ENCODE results near the gene ITGA11. TPM values are rescaled to one million over a fixed set of nuclear protein-coding genes. Genes with fewer than 3 reads are reported as not detected.

The ITGA11 gene
- total and polyA plus RNA-seq, 8 donors: 0.19 to 4.1 (median 0.66) TPM

GRCh38 chr15:68345481-68345880, 86.5 kb downstream of the ITGA11 start:
- H3K36me3 ChIP-seq: no peaks in the 10 kb centered on the region
- H3K27me3 ChIP-seq: no peaks in the 10 kb centered on the region
- no peak for DNase-seq
- H3K9me3 ChIP-seq: no peaks in the 10 kb centered on the region
- intact Hi-C loops (cut with DNase I): no loop called here
- H3K4me1 ChIP-seq: peaks cover 0 to 3% (median 0%) of the 10 kb centered on the region in 3 donors
- ATAC-seq: no peak
- WGBS, 2 donors: 74 to 79% methylated on average over 5 of the region's 5 CpGs
- no peak overlapping the region for H3K4me3 ChIP-seq
- H3K27ac ChIP-seq: no peak overlapping the region
- TF ChIP-seq CTCF (IDR thresholded peaks at IDR 0.05): no peak
- FAIRE-seq: no peak

- TF ChIP-seq CTCF (IDR thresholded peaks at IDR 0.05): no peak
- Histone ChIP-seq H3K27ac (no peak overlapping the region), H3K4me3 (no peak overlapping the region), H3K36me3 (no peaks in the 10 kb centered on the region), H3K9me3 (no peaks in the 10 kb centered on the region), H3K4me1 (peaks cover 0 to 3% (median 0%) of the 10 kb centered on the region in 3 donors), H3K27me3 (no peaks in the 10 kb centered on the region)
- WGBS, 2 donors: 85 to 96% methylated on average over 7 of the region's 7 CpGs
- intact Hi-C loops (cut with DNase I): no loop called here
- no peak for DNase-seq
- ATAC-seq: no peak
- no peak for FAIRE-seq
Measured at GRCh38 chr15:68344600-68344999, 87.4 kb downstream of the ITGA11 start.

GRCh38 chr15:68343579-68344225, 88.3 kb downstream of the ITGA11 start:
- intact Hi-C loops (cut with DNase I): no loop called here
- Histone ChIP-seq H3K4me1 (peaks cover 0 to 3% (median 0%) of the 10 kb centered on the region in 3 donors), H3K27ac (no peak overlapping the region), H3K27me3 (no peaks in the 10 kb centered on the region), H3K9me3 (no peaks in the 10 kb centered on the region), H3K36me3 (no peaks in the 10 kb centered on the region), H3K4me3 (no peak overlapping the region)
- FAIRE-seq (no peak), ATAC-seq (no peak), DNase-seq (no peak)
- no peak for TF ChIP-seq CTCF (IDR thresholded peaks at IDR 0.05)
- 81 to 86% methylated on average over 14 of the region's 14 CpGs for WGBS, 2 donors

- H3K36me3 ChIP-seq: no peaks in the 10 kb centered on the region
- H3K27me3 ChIP-seq: no peaks in the 10 kb centered on the region
- peaks cover 0 to 3% (median 0%) of the 10 kb centered on the region in 3 donors for H3K4me1 ChIP-seq
- intact Hi-C loops (cut with DNase I): no loop called here
- no peak overlapping the region for H3K27ac ChIP-seq
- no peak for TF ChIP-seq CTCF (IDR thresholded peaks at IDR 0.05)
- H3K9me3 ChIP-seq: no peaks in the 10 kb centered on the region
- no peak for FAIRE-seq
- peak in 1 of 6 donors; percentile 44 for DNase-seq
- no peak overlapping the region for H3K4me3 ChIP-seq
- WGBS, 2 donors: 75 to 77% methylated on average over 17 of the region's 17 CpGs
- peak in 2 of 4 donors; percentile 18 to 22 for ATAC-seq
Measured at GRCh38 chr15:68341760-68342725, 89.9 kb downstream of the ITGA11 start.
